Purkinje cell (primary cell): ENCODE data around the gene ZNF195. TPM values are rescaled to one million over a fixed set of nuclear protein-coding genes. Genes with fewer than 3 reads are reported as not detected.

Experiments used
- polyA plus RNA-seq: library from polyadenylated mRNA; unstranded; fragments of >200 nt; fragmentation: Nextera tagmentation; gene quantifications from 2 replicates; pipeline ENCODE4 v1.2.1, GENCODE V29; 2014

ZNF195 gene
- polyA plus RNA-seq = 27.5 and 27.9 TPM in 2 replicates

GRCh38 chr11:3378426-3379423 is at the start of gene ZNF195:
Gene ZNF195 (minus strand): TSS chr11:3379146. CDS start chr11:3379040, 106 bp downstream.

Other genes with a start within 250 kb of the ZNF195 start
- 0.17 and 0.98 TPM in 2 replicates for gene OSBPL5, start 213.8 kb downstream of the ZNF195 start, polyA plus RNA-seq
- gene MRGPRG, start 160.3 kb downstream of the ZNF195 start, polyA plus RNA-seq = not detected in 2 replicates
- not detected in 2 replicates for gene MRGPRE, start 146.7 kb downstream of the ZNF195 start, polyA plus RNA-seq